Panc1 (cell line): ENCODE results near the gene COX7B. TPM values are rescaled to one million over a fixed set of nuclear protein-coding genes. Genes with fewer than 3 reads are reported as not detected.
"Not testable (repeated sequence)": the region's sequence is repeated elsewhere in the genome, so short reads cannot be mapped to it uniquely, and the experiment has no call there.

Experiments used
- ATAC-seq: fragments of 200-7000 bp; cut with Tn5 transposase; 2 replicates; pipeline ENCODE4 v1.9.1; 2020; ENCODE audit warnings: mild to moderate bottlenecking, moderate library complexity
- Bru-seq: library from RNA; stranded (reverse); fragments of 400-500 nt; gene quantifications from one replicate; lab custom pipeline; 2021; lab: Mats Ljungman, UMichigan
- BruChase-seq, 2 experiments: library from RNA; stranded (reverse); fragments of 400-500 nt; gene quantifications; one replicate each; lab custom pipeline; 2021; lab: Mats Ljungman, UMichigan
- BruUV-seq: library from RNA; stranded (reverse); fragments of 400-500 nt; replicated peaks from 2 replicates; lab custom pipeline; 2021; lab: Mats Ljungman, UMichigan
- CTCF ChIA-PET: fragments of 300-600 bp; sonication (Branson Sonifier 250); formaldehyde crosslinking; loops from one replicate; lab custom pipeline; 2022; ENCODE audit warnings: antibody characterized with exemption; lab: Charles Lee
- POLR2A ChIA-PET: fragments of 300-600 bp; sonication (Branson Sonifier 250); formaldehyde crosslinking; loops from one replicate; lab custom pipeline; 2022; ENCODE audit warnings: antibody characterized with exemption; lab: Charles Lee
- DNase-seq: peaks from one replicate; pipeline ENCODE4 v3.0.0-alpha.2; 2010; ENCODE audit warnings: low read depth, low spot score
- H3K27ac ChIP-seq: 2 replicates; pipeline ENCODE4 v1.5.1; 2011; ENCODE audit warnings: mild to moderate bottlenecking, low read length, inconsistent platforms
- H3K27me3 ChIP-seq: fragments of 200-500 bp; sonication (Bioruptor generic); 2 replicates; pipeline ENCODE4 v1.6.0; 2014; ENCODE audit warnings: low read length, inconsistent platforms; ENCODE audit not compliant: control insufficient read depth, insufficient read depth
- H3K36me3 ChIP-seq: fragments of 200-500 bp; sonication (Bioruptor generic); 2 replicates; pipeline ENCODE4 v1.5.1; 2014; ENCODE audit warnings: inconsistent platforms, mild to moderate bottlenecking, low read length, moderate library complexity; ENCODE audit not compliant: control insufficient read depth, insufficient read depth
- H3K4me1 ChIP-seq: 2 replicates; pipeline ENCODE4 v1.5.1; 2011; ENCODE audit warnings: inconsistent platforms, mild to moderate bottlenecking, low read length, moderate library complexity; ENCODE audit not compliant: control insufficient read depth, insufficient read depth
- H3K4me3 ChIP-seq, 2 experiments: 2 replicates each; pipeline ENCODE4 v1.5.1; 2011 to 2012; ENCODE audit warnings: low read depth in 2 of 2, low read length in 2 of 2, mild to moderate bottlenecking in 2 of 2, inconsistent platforms in 1 of 2, moderate library complexity in 1 of 2
- H3K9me3 ChIP-seq: fragments of 200-500 bp; sonication (Bioruptor generic); 2 replicates; pipeline ENCODE4 v1.5.1; 2014; ENCODE audit warnings: low read depth, mild to moderate bottlenecking, inconsistent platforms, low read length, moderate library complexity; ENCODE audit not compliant: control insufficient read depth, insufficient read depth
- CTCF ChIP-seq: fragments of 450-650 bp; IDR thresholded peaks from 2 replicates; pipeline ENCODE4 v1.5.1; 2017; ENCODE audit warnings: mild to moderate bottlenecking
- POLR2AphosphoS5 ChIP-seq: IDR thresholded peaks from 2 replicates; pipeline ENCODE4 v1.6.1; 2012; ENCODE audit warnings: mild to moderate bottlenecking, low read depth, low read length, moderate library complexity
- REST ChIP-seq, 2 experiments: IDR thresholded peaks; 2 replicates each; pipeline ENCODE4 v1.6.1; 2011 to 2012; ENCODE audit warnings: low read depth in 2 of 2, control low read depth in 1 of 2, low read length in 1 of 2, mild to moderate bottlenecking in 1 of 2, moderate library complexity in 1 of 2; ENCODE audit not compliant: insufficient read depth in 1 of 2
- SIN3A ChIP-seq: IDR thresholded peaks from 2 replicates; pipeline ENCODE4 v1.6.1; 2012; ENCODE audit warnings: low read depth, mild to moderate bottlenecking, low read length, moderate library complexity, borderline replicate concordance; ENCODE audit not compliant: insufficient read depth
- TCF7L2 ChIP-seq: IDR thresholded peaks from 2 replicates; pipeline ENCODE4 v1.6.1; 2011; ENCODE audit warnings: mild to moderate bottlenecking, low read depth, low read length, inconsistent platforms
- in situ Hi-C: cut with HindIII; loops from 2 replicates; pipeline ENCODE4 v1.10.0; 2016; ENCODE audit warnings: low sequenced_read_pairs, low pct_unique_long_range_greater_than_20kb
- intact Hi-C: fragments of 100-400 bp; cut with micrococcal nuclease; formaldehyde crosslinking; loops from one replicate; pipeline ENCODE4 v1.10.0; 2022; ENCODE audit not compliant: unreplicated experiment
- long read RNA-seq: library from polyadenylated mRNA; unstranded; transcript quantifications from one replicate; pipeline ENCODE4 v2.0.0, GENCODE V29; 2021; ENCODE audit not compliant: unreplicated experiment
- polyA plus RNA-seq: library from polyadenylated mRNA; unstranded; fragments of >200 nt; gene quantifications from one replicate; pipeline ENCODE4 v1.2.1, GENCODE V29; 2012; ENCODE audit warnings: missing spikeins; ENCODE audit not compliant: insufficient read length
- total RNA-seq: library from RNA; stranded (reverse); gene quantifications from one replicate; pipeline ENCODE4 v1.2.1, GENCODE V29; 2021; ENCODE audit not compliant: unreplicated experiment

Gene COX7B, protein sequence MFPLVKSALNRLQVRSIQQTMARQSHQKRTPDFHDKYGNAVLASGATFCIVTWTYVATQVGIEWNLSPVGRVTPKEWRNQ
- 352 TPM for total RNA-seq
- polyA plus RNA-seq, result 260 TPM
- percentile 93 among the genes with signal in this experiment for Bru-seq, nascent RNA
- percentile 77 among the genes with signal in this experiment for BruChase-seq, experiment 1, labeled RNA remaining after a 2-hour chase
- percentile 79 among the genes with signal in this experiment for BruChase-seq, experiment 2, labeled RNA remaining after a 6-hour chase
- long read RNA-seq, transcript COX7B-203 (3 exons, 2,471 nt), result major isoform, 98 of 166 reads
- long read RNA-seq, partial matches to known transcripts, result 65 of 166 reads
- long read RNA-seq, other reads (novel, unspliced or antisense), result 3 of 166 reads

DNA sequence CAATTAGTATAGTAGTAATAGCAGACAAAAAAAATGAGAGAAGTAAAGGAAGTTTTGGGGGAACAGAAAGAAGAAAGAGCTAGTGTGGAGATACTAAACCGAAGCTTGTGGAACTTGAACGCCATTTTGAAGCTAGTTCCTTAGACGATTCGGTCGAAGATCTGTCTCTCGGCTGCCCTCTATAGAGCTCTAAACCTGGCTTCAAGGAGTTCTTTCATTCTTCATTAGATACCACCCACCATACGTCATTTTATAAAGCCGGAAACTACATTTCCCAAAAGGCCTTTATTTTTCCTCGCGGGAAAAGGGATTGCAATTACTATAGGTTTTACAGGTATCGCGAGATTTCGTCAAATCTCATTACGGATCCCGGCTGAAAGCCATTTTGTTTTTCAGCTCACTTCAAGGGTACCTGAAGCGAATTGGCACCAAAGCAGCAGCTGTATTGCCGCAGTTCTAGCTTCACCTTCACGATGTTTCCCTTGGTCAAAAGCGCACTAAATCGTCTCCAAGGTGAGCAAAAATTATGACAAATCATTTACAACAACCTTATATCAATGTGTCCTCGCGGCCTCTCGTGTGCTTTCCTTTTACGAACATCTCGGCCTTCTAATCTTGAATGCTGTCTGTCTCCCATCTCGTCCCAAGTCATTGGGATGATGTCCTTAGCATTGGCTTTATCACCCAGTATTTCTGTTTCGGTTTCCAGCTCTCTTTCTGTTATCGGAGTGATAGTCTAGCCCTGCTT is at the start of gene COX7B:
COX7B (plus strand) TSS at position 388 of the 748 bp plus-strand sequence; CDS start at position 474, 86 bp downstream.
- peak within 1 kb of the TSS; percentile 99 for H3K27ac ChIP-seq
- H3K36me3 ChIP-seq, result peaks cover 4% of the 10 kb centered on the region
- in situ Hi-C loops (no loop called here), intact Hi-C loops (no loop called here)
- peak within 1 kb of the TSS; percentile 73 to 98 for H3K4me3 ChIP-seq
- peak; percentile 86 for ATAC-seq
- H3K27me3 ChIP-seq, result no peaks in the 10 kb centered on the region
- ChIA-PET CTCF (interaction anchor here (1.0 to 1.3 kb wide), 3 partner anchors 46 to 131 kb away, joined by 3 to 5 read pairs (median 4); no protein-coding TSS in a partner anchor), POLR2A (interaction anchor here (0.7 to 1.1 kb wide), 2 partner anchors 12 to 221 kb away, joined by 3 read pairs; no protein-coding TSS in a partner anchor)
- H3K4me1 ChIP-seq, result peaks cover 3% of the 10 kb centered on the region; the same call in 1 of the 2 replicates
- TF ChIP-seq POLR2AphosphoS5 (peak; percentile 85), REST (IDR thresholded peaks at IDR 0.05; ENCODE audit: insufficient read depth in 1 of 2, low read depth in 2 of 2, low read length in 1 of 2) (peak in 1 of 2 experiments; percentile 39; a peak in 2 of 4 replicates), SIN3A (no peak), CTCF (peak; percentile 70)
- BruUV-seq, result no TSS peak
- peak; percentile 89 for DNase-seq
- no peaks in the 10 kb centered on the region for H3K9me3 ChIP-seq

DNA sequence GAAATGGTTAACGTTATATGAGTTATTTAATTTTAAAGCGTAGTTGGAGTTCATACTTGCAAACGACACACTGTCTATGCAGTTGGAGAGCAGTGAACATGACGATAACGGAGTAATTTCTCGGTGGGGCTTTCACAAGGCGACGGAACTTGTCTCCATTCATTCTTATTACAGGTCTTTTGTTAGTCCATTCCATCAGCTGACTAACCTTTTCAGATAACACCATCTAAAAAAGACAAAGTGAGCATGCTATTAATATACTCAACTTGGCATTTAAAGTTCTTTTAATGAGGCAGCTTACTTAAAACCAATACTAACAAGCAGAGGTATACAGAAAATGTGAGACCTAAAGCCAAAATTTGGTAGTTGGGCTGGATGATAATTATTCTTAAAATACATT is 23.9 kb upstream of the COX7B start:
- H3K27ac ChIP-seq, result no peak overlapping the region
- H3K9me3 ChIP-seq, result no peaks in the 10 kb centered on the region
- H3K36me3 ChIP-seq, result no peaks in the 10 kb centered on the region; the same call in 1 of the 2 replicates
- POLR2A ChIA-PET, result interaction anchor here (0.6 kb wide), 1 partner anchor 37 kb away, joined by 3 read pairs; no protein-coding TSS in a partner anchor
- CTCF ChIA-PET, result no interaction called here
- intact Hi-C loops, result no loop called here
- no peaks in the 10 kb centered on the region for H3K4me1 ChIP-seq
- H3K4me3 ChIP-seq, result no peak overlapping the region
- no TSS peak for BruUV-seq
- ATAC-seq (no peak), DNase-seq (no peak)
- no peak for TF ChIP-seq TCF7L2
- no peak for TF ChIP-seq REST (IDR thresholded peaks at IDR 0.05; ENCODE audit: insufficient read depth in 1 of 2, low read depth in 2 of 2, low read length in 1 of 2)
- TF ChIP-seq CTCF, result no peak
- no peak for TF ChIP-seq SIN3A
- TF ChIP-seq POLR2AphosphoS5, result no peak
- in situ Hi-C loops, result no loop called here
- no peaks in the 10 kb centered on the region for H3K27me3 ChIP-seq

DNA sequence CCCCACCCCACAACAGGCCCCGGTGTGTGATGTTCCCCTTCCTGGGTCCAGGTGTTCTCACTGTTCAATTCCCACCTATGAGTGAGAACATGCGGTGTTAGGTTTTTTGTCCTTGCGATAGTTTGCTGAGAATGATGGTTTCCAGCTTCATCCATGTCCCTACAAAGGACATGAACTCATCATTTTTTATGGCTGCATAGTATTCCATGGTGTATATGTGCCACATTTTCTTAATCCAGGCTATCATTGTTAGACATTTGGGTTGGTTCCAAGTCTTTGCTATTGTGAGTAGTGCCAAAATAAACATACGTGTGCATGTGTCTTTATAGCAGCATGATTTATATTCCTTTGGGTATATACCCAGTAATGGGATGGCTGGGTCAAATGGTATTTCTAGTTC is 17.9 kb upstream of the COX7B start:
- H3K27ac ChIP-seq, H3K9me3 ChIP-seq, ATAC-seq, intact Hi-C loops, H3K27me3 ChIP-seq, CTCF ChIA-PET, POLR2A ChIA-PET, BruUV-seq, H3K36me3 ChIP-seq, H3K4me1 ChIP-seq, H3K4me3 ChIP-seq, in situ Hi-C loops, DNase-seq: not testable (repeated sequence)
